IgD-negative memory B cell (primary cell): ENCODE data around the gene NEUROD2. TPM values are rescaled to one million over a fixed set of nuclear protein-coding genes. Genes with fewer than 3 reads are reported as not detected.

Experiments used
- H3K27ac Mint-ChIP-seq, 3 donors: one replicate each; pipeline ENCODE4 v1.8.0; 2020 to 2022; ENCODE audit warnings: mild to moderate bottlenecking in 3 of 3, mixed read lengths in 3 of 3, moderate library complexity in 1 of 3
- H3K27me3 Mint-ChIP-seq: one replicate; pipeline ENCODE4 v1.8.0; 2021; ENCODE audit warnings: mixed read lengths
- H3K36me3 Mint-ChIP-seq: one replicate; pipeline ENCODE4 v1.8.0; 2020; ENCODE audit warnings: mild to moderate bottlenecking, mixed read lengths
- H3K4me1 Mint-ChIP-seq, 3 donors: one replicate each; pipeline ENCODE4 v1.8.0; 2020 to 2022; ENCODE audit warnings: mixed read lengths in 3 of 3, mild to moderate bottlenecking in 1 of 3
- H3K4me3 Mint-ChIP-seq, 4 donors: one replicate each; pipeline ENCODE4 v1.8.0; 2020 to 2022; ENCODE audit warnings: mild to moderate bottlenecking in 4 of 4, mixed read lengths in 4 of 4, moderate library complexity in 3 of 4
- H3K9me3 Mint-ChIP-seq, 3 donors: one replicate each; pipeline ENCODE4 v1.8.0; 2020 to 2021; ENCODE audit warnings: mixed read lengths in 3 of 3, mild to moderate bottlenecking in 1 of 3
- polyA plus RNA-seq: library from polyadenylated mRNA; unstranded; fragments of 300-500 nt; fragmentation: Illumina TruSeq; gene quantifications from one replicate; pipeline ENCODE4 v1.2.3, GENCODE V29; 2021

The NEUROD2 gene
- polyA plus RNA-seq, 1 donor from 2014 or later, result not detected

DNA sequence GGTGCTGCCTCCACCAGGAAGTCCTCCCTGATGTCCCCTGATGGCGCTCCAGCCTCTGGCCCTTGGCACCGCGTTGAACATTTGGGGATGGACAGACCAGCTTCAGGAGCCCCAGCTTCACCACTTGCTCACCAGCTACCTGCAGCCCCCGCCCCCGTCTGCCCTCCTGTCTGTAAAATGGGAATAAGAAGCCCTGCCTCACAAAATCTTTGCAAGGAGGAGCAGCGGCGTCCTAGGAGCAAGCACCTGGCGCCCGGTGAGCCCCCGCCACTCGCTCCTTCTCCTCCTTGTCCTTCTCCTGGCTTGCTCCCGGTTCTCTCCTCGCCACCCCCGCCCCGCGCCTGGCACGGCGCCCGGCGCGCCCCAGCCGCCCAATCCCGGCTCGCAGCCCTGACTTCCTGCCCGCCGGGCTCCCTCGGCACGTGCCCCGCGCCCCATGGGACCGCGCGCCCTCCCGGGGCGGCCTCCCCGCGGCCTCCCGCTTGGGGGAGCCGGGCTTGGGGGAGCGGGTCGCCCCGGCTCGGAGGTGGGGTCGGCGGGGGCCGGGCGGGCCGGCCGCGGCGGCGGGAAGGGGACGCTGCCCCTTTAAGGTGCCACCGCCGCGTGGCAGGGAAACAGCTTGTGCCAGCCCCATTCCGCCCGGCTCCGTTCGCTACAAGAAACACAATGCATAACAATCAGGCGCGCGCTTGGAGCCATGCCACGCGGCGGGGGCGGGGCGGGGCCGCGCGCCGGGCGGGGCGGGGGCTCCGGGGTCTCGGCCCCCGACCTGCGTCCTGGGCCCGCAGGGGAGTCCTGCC lies 9.9 kb upstream of the NEUROD2 start:
- Mint-ChIP-seq H3K9me3 (no peaks in the 10 kb centered on the region), H3K36me3 (no peaks in the 10 kb centered on the region), H3K27me3 (peaks cover 12% of the 10 kb centered on the region), H3K4me1 (peaks cover 7 to 16% (median 13%) of the 10 kb centered on the region in 3 donors), H3K4me3 (peak overlapping the region; percentile 83 to 92 (median 89)), H3K27ac (peak overlapping the region in 2 of 3 donors; percentile 56 to 95)

DNA sequence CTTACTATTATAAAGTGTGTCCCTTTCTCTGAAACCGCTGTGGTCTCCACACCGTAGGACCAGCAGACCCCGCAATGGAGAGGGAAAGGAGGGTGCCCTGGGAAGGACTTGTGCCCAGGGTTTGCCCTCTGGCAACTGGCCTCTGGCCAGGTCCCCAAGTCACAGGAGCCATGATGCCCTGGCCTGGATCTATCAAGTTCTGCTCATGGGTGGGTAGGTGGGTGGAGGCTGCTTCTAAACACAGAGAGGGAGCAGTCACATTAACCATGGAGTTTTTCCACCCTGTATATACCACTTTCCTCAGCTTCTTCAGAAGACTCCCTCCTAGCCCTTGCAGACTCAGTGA lies 9.4 kb upstream of the NEUROD2 start:
- H3K27me3 Mint-ChIP-seq, result peaks cover 12% of the 10 kb centered on the region
- H3K27ac Mint-ChIP-seq, result peak overlapping the region in 1 of 3 donors; percentile 69

DNA sequence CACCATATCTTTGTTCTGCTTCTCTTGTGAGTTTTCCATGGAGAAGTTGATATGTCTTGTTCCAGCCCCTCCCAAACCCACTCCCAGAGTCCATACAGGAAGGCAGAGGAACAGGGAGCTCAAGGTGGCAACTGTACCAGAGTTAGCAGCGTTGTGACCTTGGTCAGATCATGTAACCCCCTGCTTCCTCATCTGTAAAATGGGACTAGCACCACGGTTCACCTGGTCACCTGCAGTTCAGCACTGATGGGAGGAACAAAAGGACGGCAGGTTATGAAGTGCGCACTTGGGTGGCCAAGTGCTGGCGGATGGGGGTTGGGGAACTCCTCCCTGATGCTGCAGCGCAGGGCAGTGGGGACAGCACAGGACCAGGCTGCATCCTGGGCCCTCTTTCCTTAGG lies 7.7 kb upstream of the NEUROD2 start:
- Mint-ChIP-seq H3K4me1 (peaks cover 0 to 7% (median 3%) of the 10 kb centered on the region in 3 donors), H3K27ac (no peak overlapping the region), H3K4me3 (no peak overlapping the region), H3K27me3 (peaks cover 16% of the 10 kb centered on the region), H3K9me3 (no peaks in the 10 kb centered on the region), H3K36me3 (no peaks in the 10 kb centered on the region)

More for the DNA sequence above, 9.4 kb upstream of the NEUROD2 start:
- Mint-ChIP-seq H3K4me3 (peak overlapping the region in 3 of 4 donors; percentile 79 to 86 (median 86)), H3K4me1 (peaks cover 2 to 11% (median 7%) of the 10 kb centered on the region in 3 donors), H3K36me3 (no peaks in the 10 kb centered on the region), H3K9me3 (no peaks in the 10 kb centered on the region)

DNA sequence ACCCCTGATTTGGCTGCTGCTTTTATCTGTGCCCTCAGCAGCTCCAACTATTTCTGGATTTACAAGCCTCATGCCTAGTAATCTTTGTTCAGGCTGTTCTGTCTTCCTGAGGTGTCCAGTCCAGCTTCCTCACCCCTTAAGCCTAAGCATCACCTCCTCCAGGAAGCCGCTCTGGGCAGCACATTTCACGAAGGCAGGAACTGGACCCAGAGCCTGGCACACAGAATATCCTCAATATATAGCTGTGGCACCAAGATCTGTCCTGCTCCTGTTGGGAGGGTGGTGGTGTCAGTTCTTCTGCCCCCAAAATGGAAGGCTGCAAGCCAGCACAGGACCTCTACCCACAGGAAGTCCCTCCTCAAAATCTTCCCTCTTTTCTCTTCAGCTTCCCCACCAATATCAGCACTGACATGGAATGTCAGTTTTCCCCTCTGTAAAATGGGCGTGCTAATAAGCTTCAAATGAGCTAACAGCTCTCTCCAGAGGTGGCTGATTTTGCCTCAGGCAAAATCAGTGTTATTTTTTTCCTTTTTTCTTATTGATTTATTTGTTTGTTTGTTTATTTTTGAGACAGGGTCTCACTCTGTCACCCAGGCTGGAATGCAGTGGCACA lies 6.9 kb upstream of the NEUROD2 start:
- H3K27ac Mint-ChIP-seq, result no peak overlapping the region

GRCh38 chr17:39612935-39613464 lies 5.3 kb upstream of the NEUROD2 start:
- no peak overlapping the region for H3K4me3 Mint-ChIP-seq
- H3K27ac Mint-ChIP-seq, result peak overlapping the region in 1 of 3 donors; percentile 74
- H3K27me3 Mint-ChIP-seq, result peaks cover 28% of the 10 kb centered on the region
- peaks cover 0 to 4% (median 3%) of the 10 kb centered on the region in 3 donors for H3K4me1 Mint-ChIP-seq
- no peaks in the 10 kb centered on the region for H3K9me3 Mint-ChIP-seq
- H3K36me3 Mint-ChIP-seq, result no peaks in the 10 kb centered on the region

More for the DNA sequence above, 6.9 kb upstream of the NEUROD2 start:
- no peaks in the 10 kb centered on the region for H3K36me3 Mint-ChIP-seq
- peaks cover 0 to 7% (median 3%) of the 10 kb centered on the region in 3 donors for H3K4me1 Mint-ChIP-seq
- no peaks in the 10 kb centered on the region for H3K9me3 Mint-ChIP-seq
- peaks cover 16% of the 10 kb centered on the region for H3K27me3 Mint-ChIP-seq
- peak overlapping the region in 1 of 4 donors; percentile 54 for H3K4me3 Mint-ChIP-seq

GRCh38 chr17:39612291-39612894 lies 4.7 kb upstream of the NEUROD2 start:
- no peaks in the 10 kb centered on the region for H3K36me3 Mint-ChIP-seq
- H3K4me1 Mint-ChIP-seq, result peaks cover 0 to 4% (median 3%) of the 10 kb centered on the region in 3 donors
- no peak overlapping the region for H3K27ac Mint-ChIP-seq
- no peak overlapping the region for H3K4me3 Mint-ChIP-seq
- no peaks in the 10 kb centered on the region for H3K9me3 Mint-ChIP-seq
- peaks cover 32% of the 10 kb centered on the region for H3K27me3 Mint-ChIP-seq

- Mint-ChIP-seq H3K4me1 (peaks cover 0 to 4% (median 3%) of the 10 kb centered on the region in 3 donors), H3K36me3 (no peaks in the 10 kb centered on the region), H3K27ac (peak overlapping the region in 1 of 3 donors; percentile 93), H3K4me3 (no peak overlapping the region), H3K27me3 (peaks cover 33% of the 10 kb centered on the region), H3K9me3 (no peaks in the 10 kb centered on the region)
Measured at GRCh38 chr17:39611401-39612112, 3.8 kb upstream of the NEUROD2 start.

DNA sequence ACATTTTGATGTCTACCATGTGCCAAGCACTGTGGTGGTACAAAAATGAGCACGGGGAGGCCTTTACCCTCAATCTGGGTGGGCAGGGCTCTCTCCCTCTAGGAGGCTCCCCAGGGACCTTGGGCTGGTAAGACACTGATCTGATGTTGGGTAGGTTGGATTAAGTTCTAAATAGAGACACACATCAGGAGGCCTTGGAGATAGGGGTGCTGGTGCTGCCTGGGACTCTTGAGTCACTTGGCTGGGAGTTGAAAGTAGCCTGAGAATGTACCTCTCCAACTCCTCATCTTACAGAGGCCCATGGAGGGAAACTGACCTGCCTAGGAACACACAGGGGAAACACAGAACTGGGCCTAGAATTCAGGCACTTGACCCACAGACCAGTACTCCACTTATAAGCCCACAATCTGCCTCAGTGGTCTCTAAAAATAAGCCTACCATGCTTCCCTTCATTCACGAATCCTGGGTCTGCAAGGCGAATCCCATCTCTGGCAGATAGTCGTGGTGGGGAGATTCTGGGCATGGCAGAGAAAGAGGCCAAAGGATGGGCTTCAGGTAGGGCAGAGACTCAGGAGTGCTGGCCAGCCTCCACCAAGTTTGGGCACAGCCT lies 1.8 kb upstream of the NEUROD2 start:
- H3K4me3 Mint-ChIP-seq, result peak overlapping the region in 1 of 4 donors; percentile 23
- H3K36me3 Mint-ChIP-seq, result no peaks in the 10 kb centered on the region
- peaks cover 39% of the 10 kb centered on the region for H3K27me3 Mint-ChIP-seq
- no peaks in the 10 kb centered on the region for H3K9me3 Mint-ChIP-seq
- peaks cover 2 to 6% (median 2%) of the 10 kb centered on the region in 3 donors for H3K4me1 Mint-ChIP-seq
- peak overlapping the region in 2 of 3 donors; percentile 39 to 54 for H3K27ac Mint-ChIP-seq

DNA sequence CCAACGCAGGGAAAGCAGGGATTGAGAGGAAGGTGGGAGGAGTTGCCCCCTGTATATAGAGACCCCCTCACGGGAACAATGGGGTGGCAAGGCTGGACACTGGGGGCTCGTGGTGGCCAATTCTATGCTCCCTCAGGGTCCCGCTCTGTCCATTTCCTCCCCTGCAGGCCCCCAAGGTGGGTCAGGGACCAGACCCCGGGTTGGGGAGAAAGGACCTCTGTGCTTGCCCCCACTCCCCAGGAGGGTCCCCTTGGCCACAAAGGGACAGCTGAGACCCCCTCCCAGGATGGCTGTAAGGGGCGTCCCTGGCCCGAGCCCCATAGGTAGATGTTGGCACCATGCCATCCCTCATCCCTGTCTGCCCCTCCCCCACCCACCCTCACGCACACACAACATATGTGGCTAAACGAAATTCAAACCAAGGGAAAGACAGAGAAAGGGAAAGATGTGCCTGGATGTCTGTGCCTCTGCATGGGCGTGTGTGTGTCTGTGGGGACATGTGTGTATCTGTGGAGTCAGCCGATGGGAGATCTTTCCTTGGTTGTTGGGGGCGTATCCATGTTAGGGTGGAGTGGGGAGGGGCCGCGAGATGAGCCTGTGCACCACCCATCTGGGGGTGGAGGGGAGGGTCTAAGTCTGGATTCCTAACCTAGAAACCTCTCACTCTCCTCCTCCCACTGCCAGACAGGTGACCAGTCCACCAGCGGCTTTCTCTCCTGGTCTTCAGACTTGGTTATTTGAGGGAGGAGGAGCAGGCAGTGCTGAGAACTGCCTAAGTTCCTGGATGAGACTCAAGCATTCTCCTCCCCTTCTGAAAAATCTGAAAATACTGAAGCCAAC lies 642 bp upstream of the NEUROD2 start:
- Mint-ChIP-seq H3K27me3 (peaks cover 48% of the 10 kb centered on the region), H3K36me3 (no peaks in the 10 kb centered on the region), H3K4me1 (peaks cover 5 to 11% (median 7%) of the 10 kb centered on the region in 3 donors), H3K27ac (peak overlapping the region in 2 of 3 donors; percentile 54 to 80), H3K9me3 (no peaks in the 10 kb centered on the region), H3K4me3 (peak overlapping the region in 1 of 4 donors; percentile 13)

DNA sequence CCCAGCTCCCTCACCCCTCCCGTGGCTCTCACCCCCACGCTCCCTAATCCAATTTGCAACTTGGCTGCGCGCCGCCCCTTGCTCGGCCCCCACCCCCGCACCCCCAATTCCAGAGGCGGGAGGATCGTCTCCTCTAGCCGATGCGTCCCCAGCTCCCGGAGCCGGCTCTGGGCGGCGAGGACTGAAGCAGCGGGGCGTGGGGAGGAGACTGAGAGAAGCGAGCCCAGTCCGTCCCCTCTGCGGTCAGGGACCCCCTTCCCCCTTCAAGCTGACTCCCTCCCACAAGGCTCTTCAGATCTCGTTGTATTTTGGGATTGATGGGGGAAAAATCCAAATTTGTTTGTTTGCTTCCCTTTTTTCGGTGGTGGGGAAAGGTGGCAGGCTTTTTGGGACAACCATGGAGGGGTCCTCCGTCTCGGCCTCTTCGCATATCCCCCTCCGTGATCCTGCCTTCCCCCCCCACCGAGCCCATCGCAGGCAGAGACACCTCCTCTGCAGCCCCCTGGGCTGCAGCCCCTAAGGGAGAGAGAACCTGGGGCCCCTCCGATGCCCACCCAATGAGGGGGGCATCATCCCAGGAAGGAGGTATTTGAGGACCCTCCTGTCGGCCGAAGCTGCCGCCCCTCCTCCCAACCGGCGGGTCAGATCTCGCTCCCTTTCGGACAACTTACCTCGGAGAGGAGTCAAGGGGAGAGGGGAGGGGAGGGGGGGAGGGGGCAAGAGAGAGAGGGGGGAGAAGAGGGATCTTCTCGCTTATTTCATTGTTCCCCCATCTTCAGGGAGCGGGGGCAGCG lies 466 bp downstream of the NEUROD2 start:
- Mint-ChIP-seq H3K27ac (peak overlapping the region in 1 of 3 donors; percentile 51), H3K36me3 (no peaks in the 10 kb centered on the region), H3K4me3 (peak overlapping the region in 2 of 4 donors; percentile 72 to 81), H3K27me3 (peaks cover 54% of the 10 kb centered on the region), H3K9me3 (no peaks in the 10 kb centered on the region), H3K4me1 (peaks cover 9 to 14% (median 9%) of the 10 kb centered on the region in 3 donors)

GRCh38 chr17:39606434-39607056 lies 1.2 kb downstream of the NEUROD2 start:
- H3K27ac Mint-ChIP-seq, result no peak overlapping the region
- H3K4me1 Mint-ChIP-seq, result peaks cover 9 to 14% (median 9%) of the 10 kb centered on the region in 3 donors
- H3K27me3 Mint-ChIP-seq, result peaks cover 61% of the 10 kb centered on the region
- H3K9me3 Mint-ChIP-seq, result no peaks in the 10 kb centered on the region
- no peaks in the 10 kb centered on the region for H3K36me3 Mint-ChIP-seq
- no peak overlapping the region for H3K4me3 Mint-ChIP-seq
